HG03469 (cell line): ENCODE results near the gene CHRND.

Source experiments
- ATAC-seq: cut with Tn5 transposase; IDR thresholded peaks from one replicate; pipeline ENCODE4 v1.9.1; 2021; ENCODE audit warnings: mild to moderate bottlenecking, moderate library complexity, moderate number of reproducible peaks; ENCODE audit not compliant: unreplicated experiment

Gene CHRND

GRCh38 chr2:232502911-232503808 lies 22.8 kb upstream of the CHRND start:
- no peak for ATAC-seq

GRCh38 chr2:232503809-232504323 lies 22.1 kb upstream of the CHRND start:
- no peak for ATAC-seq

DNA sequence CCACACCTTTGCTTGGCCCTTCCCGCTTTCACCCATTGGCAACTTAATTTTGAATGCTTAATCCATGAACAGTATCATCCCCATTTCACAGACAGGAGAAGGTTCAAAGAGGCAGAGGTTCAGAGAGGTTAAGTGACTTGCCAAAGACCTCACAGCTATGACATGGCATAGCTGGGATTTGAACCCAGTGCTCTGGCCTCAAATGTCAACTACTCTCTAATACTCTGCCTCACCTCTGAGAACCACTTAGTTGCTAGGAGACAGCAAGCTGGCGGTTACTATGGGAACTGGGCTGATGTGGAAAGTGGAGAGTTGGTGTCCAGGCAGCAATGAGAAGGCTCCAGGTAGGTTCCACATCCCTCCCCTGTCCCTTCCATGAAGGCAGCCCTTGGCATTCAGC lies 21.5 kb upstream of the CHRND start:
- ATAC-seq = no peak

DNA sequence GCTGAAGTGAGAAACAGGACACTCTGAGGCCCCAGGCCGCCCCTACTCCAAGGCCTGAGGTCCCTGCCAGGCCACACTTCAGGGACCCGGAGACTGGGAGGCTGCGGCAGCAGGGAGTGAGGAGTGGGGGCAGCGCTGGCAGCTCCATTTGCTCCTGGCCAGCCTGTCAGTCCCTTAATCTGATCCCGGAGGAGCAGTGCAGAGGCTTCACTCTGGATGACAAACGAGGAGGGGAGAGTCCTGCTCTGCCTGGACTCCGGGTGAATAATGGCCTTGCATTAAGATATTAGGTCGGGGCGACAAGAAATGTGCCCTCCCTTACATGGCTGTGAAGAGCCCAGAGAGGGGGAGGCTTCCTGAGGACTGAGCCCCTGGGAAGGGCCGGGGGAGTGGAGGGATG lies 20.1 kb upstream of the CHRND start:
- ATAC-seq = no peak

- no peak for ATAC-seq
Measured at GRCh38 chr2:232506709-232507108, 19.3 kb upstream of the CHRND start.

- no peak for ATAC-seq
Measured at GRCh38 chr2:232508251-232508650, 17.7 kb upstream of the CHRND start.

DNA sequence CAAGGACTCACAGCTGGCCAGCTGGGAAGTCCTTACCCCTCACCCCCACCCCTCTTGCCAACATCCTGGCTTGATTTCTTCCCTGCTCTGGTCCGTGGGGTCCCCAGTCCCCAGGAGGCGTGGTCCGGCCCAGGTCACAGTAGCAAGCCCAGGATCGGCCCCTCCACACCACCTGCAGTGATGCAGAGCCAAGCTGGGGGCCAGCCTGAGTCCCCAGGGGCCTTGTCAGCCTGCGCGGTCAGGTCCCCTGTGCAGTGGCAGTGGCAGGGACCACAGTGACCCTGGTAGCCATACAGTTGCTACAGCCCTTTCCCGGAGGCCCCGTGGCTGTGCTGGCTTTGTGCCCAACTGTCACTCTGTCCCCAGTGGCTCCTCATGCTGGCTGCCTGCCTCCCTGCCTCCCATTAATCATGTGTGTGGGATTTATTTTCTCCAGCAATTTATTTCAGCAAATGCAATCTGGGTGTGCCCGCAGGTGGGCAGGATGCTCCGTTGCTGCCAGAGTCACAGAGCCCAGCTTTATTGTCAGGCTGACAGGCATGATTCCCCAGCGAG lies 14.5 kb upstream of the CHRND start:
- ATAC-seq = no peak

DNA sequence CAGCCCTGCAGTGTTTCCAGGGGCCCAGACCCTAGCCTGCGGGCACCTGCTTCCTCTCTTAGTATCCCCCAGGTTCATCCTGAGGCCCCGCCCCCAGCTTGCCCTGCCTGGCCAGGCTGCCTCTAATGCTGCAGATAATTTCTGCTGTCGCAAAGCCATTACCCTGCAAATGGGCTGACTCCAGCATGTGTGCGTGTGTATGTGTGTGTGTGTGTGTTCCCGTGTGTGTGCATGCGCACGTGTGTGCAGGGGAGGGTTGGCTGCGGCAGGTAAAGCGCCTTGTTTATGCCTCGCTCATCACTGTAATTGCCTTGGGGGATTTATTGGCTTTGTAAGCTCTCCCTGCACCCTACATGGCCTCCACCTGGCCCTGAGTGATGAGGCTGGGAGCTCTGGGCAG lies 13.4 kb upstream of the CHRND start:
- no peak for ATAC-seq

DNA sequence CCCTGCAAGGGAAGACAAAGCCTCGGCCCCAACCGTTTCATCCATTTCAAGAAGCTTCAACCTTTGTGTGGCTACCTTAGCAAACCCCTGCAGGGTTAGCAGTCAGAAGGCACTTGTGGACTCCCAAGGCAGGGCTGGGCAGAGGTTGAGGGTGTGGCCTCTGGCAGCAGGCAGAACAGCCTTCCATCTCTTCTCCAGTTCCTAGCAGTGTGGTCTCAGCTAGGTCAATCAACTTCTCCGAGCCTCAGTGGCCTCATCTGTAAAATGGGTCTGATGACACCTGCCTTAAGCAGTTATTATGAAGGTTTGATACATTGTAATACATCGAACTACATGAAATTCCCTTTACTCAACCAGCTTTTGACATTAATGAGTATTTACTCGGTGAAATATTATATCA lies 12.6 kb upstream of the CHRND start:
- ATAC-seq = no peak

DNA sequence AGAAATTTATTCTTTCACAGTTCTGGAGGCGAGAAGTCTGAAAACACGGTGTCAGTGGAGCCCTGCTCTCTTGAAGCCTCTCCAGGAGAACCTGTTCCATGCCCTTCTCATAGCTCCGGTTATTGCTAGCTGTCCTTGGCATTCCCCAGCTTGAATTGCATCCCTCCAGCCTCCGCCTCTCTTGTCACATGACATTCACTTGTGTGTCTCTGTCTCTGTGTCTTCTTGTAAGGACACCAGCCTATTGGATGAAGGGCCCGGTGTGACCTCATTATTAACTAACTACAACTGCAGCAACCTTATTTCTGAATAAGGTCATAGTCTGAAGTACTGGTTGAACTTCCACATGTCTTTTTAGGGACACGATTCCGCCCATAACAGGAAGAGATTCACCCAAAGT lies 10.3 kb upstream of the CHRND start:
- no peak for ATAC-seq

DNA sequence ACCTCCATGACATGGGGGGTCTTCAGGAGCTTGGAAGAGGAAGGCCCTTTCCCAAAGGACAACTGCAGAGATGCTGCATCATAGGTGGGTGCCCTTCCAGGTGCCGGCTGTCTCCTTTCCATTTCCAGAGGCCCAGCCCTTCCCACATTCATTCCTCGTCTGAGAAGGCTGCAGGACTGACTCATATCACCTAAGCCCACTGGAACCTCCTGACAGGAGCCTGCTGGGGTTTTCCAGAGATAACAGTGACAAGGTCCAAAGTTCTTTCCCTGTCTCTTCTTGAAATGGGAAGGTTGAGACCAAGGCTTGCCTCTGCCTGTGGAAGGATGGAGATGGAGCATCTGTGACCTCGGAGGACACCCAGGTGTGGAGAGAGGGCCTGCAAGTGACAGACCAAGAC lies 9.4 kb upstream of the CHRND start:
- ATAC-seq = no peak

GRCh38 chr2:232518844-232519243 lies 7.1 kb upstream of the CHRND start:
- ATAC-seq = no peak

GRCh38 chr2:232519581-232520438 lies 6.2 kb upstream of the CHRND start, which contains the start of gene PRSS56:
Gene PRSS56 (plus strand): TSS chr2:232520388. CDS start chr2:232520599, 211 bp downstream.
- ATAC-seq = no peak

GRCh38 chr2:232520489-232520888 lies 5.5 kb upstream of the CHRND start:
- ATAC-seq = no peak

GRCh38 chr2:232521098-232521497 lies 4.9 kb upstream of the CHRND start:
- ATAC-seq = no peak

DNA sequence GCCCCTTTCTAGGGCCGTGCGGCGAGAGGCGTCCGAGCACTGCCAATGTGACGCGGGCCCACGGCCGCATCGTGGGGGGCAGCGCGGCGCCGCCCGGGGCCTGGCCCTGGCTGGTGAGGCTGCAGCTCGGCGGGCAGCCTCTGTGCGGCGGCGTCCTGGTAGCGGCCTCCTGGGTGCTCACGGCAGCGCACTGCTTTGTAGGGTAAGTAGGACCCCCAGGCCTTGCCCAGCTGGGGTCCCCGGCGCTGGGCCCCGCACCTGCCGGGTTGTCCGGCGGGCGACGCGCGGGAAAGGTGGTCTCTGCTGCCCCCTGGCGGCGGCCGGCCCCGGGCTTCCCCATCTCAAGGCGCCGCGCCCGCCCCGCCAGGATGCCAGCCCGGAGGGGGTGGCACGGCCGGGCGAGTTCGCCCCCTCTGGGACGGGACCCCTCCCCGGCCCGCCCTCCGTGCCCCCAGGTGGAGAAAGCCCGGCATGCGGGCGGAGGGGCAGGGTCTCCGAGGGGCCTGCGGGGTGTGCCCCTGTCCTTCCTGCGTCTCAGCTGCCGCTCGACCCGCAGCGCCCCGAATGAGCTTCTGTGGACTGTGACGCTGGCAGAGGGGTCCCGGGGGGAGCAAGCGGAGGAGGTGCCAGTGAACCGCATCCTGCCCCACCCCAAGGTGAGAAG lies 3.9 kb upstream of the CHRND start:
- ATAC-seq = no peak

DNA sequence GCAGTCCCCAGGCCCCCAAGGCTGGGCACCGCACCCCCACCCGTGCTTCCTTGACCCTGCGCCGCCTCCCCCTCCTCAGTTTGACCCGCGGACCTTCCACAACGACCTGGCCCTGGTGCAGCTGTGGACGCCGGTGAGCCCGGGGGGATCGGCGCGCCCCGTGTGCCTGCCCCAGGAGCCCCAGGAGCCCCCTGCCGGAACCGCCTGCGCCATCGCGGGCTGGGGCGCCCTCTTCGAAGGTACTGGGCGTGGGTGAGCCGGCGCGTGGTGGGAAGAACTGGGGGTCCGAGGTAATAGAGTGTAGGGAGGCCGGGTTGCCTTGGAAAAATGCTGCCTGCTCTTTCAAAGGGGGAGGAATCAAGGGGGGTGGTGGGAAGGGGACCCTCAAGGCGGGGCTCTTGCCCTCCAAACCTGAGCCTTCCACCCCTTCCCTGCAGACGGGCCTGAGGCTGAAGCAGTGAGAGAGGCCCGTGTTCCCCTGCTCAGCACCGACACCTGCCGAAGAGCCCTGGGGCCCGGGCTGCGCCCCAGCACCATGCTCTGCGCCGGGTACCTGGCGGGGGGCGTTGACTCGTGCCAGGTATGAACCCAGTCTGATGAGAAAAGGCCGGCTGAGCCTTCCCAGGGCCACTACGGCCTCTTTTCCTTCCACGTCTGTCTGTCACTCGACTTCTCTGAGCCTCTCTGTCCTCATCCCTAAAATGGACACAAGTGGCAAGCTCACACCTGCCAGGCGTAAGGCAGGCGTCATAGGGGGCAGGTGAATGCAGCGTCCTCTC lies 3.1 kb upstream of the CHRND start:
- ATAC-seq = no peak

GRCh38 chr2:232523402-232523681 lies 2.6 kb upstream of the CHRND start:
- no peak for ATAC-seq

DNA sequence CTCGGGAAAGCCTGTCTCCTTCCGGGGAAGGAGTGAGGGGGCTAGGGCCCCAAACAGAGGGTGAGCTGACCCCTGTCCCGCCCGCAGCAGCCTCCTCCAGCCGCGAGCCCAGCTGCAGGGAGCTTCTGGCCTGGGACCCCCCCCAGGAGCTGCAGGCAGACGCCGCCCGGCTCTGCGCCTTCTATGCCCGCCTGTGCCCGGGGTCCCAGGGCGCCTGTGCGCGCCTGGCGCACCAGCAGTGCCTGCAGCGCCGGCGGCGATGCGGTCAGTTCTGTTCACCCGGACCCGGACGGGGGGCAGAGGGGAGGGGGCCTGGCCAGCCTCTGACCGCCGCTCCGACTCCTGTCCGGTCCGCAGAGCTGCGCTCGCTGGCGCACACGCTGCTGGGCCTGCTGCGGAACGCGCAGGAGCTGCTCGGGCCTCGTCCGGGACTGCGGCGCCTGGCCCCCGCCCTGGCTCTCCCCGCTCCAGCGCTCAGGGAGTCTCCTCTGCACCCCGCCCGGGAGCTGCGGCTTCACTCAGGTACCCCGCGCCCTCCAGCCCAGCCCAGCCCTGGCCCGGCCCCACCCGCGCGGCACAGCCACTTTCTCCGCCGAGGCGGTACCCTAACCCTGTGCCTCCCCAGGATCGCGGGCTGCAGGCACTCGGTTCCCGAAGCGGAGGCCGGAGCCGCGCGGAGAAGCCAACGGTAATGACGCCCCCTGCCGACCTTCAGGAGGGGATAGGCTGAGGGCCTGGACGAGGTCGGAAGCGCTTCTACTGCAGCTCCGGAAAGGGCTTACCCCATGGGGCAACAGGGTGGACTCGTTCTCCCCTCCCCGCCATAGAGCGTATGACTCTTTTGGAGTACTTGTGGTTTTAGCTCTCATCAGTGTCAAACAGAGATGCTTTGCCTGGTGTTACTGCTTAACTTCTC lies 2.0 kb upstream of the CHRND start:
- no peak for ATAC-seq
